Right lobe of liver (tissue), 4 donors: Measurements from ENCODE around the gene ATP4A.

Experiments used
- POLR2A ChIP-seq: fragments of 450-650 bp; IDR thresholded peaks from one replicate; pipeline ENCODE4 v1.6.1; 2017; ENCODE audit warnings: antibody characterized with exemption, mild to moderate bottlenecking
- TF ChIP-seq, protein P1 (sequence below), 4 donors: fragments of 200-600 bp in 3 of 4; fragments of 450-650 bp in 1 of 4; IDR thresholded peaks; one replicate each; pipeline versions ENCODE4 v1.5.1 to v1.8.0; 2016 to 2022; ENCODE audit warnings: antibody characterized with exemption in 4 of 4, mild to moderate bottlenecking in 2 of 4
- donor health status: DM: no; HTN: no; CAD: no.
- donor health status: DM: no; HTN: no; CAD: no.
- donor health status: DM: no; HTN: yes; CAD: no.

DNA sequence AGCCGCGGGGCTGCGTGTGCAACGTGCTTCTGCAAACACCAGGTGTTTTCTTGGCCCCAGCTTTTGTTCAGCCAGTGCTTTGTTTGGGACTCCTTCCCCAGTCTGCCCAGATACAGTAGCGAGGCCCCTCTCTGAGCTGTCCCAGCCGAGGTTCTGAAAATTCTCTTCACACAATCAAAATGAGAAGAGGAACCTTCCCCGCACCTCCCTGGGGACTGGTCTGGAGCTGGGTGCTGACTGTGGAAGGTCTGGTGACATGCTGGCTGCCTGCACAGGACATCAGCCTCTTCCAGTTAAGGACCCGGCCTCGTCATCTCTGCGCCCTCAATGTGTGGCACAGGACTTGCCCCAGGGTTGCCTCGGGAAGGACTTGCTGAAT, 4.2 kb downstream of the ATP4A start:
- TF ChIP-seq, protein P1, sequence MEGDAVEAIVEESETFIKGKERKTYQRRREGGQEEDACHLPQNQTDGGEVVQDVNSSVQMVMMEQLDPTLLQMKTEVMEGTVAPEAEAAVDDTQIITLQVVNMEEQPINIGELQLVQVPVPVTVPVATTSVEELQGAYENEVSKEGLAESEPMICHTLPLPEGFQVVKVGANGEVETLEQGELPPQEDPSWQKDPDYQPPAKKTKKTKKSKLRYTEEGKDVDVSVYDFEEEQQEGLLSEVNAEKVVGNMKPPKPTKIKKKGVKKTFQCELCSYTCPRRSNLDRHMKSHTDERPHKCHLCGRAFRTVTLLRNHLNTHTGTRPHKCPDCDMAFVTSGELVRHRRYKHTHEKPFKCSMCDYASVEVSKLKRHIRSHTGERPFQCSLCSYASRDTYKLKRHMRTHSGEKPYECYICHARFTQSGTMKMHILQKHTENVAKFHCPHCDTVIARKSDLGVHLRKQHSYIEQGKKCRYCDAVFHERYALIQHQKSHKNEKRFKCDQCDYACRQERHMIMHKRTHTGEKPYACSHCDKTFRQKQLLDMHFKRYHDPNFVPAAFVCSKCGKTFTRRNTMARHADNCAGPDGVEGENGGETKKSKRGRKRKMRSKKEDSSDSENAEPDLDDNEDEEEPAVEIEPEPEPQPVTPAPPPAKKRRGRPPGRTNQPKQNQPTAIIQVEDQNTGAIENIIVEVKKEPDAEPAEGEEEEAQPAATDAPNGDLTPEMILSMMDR (IDR thresholded peaks at IDR 0.05), result no peak
- no peak for TF ChIP-seq POLR2A
